Measurements from ENCODE around the gene MBOAT2. TPM values are rescaled to one million over a fixed set of nuclear protein-coding genes. Genes with fewer than 3 reads are reported as not detected.

MBOAT2 gene
- total and polyA plus RNA-seq, 7 donors, result 0.11 to 3.5 (median 0.83) TPM

- H3K4me1 ChIP-seq, result no peaks in the 10 kb centered on the region
- H3K4me3 ChIP-seq, result no peak overlapping the region
- H3K36me3 ChIP-seq (ENCODE audit: insufficient read depth in 1 of 2, low read depth in 1 of 2), result no peaks in the 10 kb centered on the region
- DNase-seq (no peak), ATAC-seq (no peak)
- intact Hi-C loops (cut with DNase I), result no loop called here
- H3K27me3 ChIP-seq (ENCODE audit: insufficient read depth in 3 of 3, low read length in 2 of 3), result peaks cover 0 to 8% (median 0%) of the 10 kb centered on the region in 3 donors
- H3K9me3 ChIP-seq, result no peaks in the 10 kb centered on the region
- 88 to 90% (median 89%) methylated on average over 6 of the region's 6 CpGs for WGBS, 3 donors
- TF ChIP-seq CTCF (IDR thresholded peaks at IDR 0.05), result no peak
- H3K27ac ChIP-seq, result no peak overlapping the region
Observed at GRCh38 chr2:8847400-8847799, 156.1 kb downstream of the MBOAT2 start.

- WGBS, 3 donors, result 71 to 88% (median 83%) methylated on average over 4 of the region's 4 CpGs
- Histone ChIP-seq H3K27me3 (ENCODE audit: insufficient read depth in 3 of 3, low read length in 2 of 3) (peaks cover 0 to 8% (median 0%) of the 10 kb centered on the region in 3 donors), H3K9me3 (no peaks in the 10 kb centered on the region), H3K4me3 (no peak overlapping the region), H3K4me1 (no peaks in the 10 kb centered on the region), H3K36me3 (ENCODE audit: insufficient read depth in 1 of 2, low read depth in 1 of 2) (no peaks in the 10 kb centered on the region), H3K27ac (no peak overlapping the region)
- TF ChIP-seq CTCF (IDR thresholded peaks at IDR 0.05), result no peak
- intact Hi-C loops (cut with DNase I), result no loop called here
- no peak for ATAC-seq
- no peak for DNase-seq
Observed at GRCh38 chr2:8841932-8842331, 161.6 kb downstream of the MBOAT2 start.

DNA sequence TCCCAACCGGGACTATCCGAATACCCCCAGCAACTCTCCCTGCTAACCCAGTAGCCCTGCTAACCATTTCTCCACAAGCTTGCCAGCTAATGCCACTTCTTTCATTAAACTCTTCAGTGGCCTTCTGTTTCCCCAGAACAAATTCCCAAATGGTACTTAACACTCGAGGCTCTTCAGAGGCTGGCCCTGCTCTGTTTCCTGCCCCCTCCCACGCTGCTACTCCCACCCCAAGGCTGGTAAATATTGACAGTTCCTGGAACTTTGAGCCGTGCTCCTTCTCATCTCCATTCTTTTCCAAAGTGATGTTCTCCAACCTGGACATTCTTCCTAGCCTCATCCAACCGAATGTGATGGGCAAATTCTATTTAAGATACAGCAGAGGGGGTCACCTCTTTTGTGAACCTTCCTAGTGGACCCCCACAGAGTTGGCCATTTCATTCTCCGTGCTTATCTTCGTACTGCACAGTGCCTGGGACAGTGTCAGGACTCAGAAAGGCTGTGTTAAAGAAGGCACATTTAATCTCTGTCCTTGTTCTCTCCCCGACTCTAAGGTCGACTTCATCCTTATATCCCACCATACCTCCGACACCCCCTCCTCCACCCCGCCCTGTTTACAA, 162.9 kb downstream of the MBOAT2 start:
- peaks cover 0 to 4% (median 0%) of the 10 kb centered on the region in 3 donors for H3K27me3 ChIP-seq (ENCODE audit: insufficient read depth in 3 of 3, low read length in 2 of 3)
- H3K9me3 ChIP-seq, result no peaks in the 10 kb centered on the region
- H3K36me3 ChIP-seq (ENCODE audit: insufficient read depth in 1 of 2, low read depth in 1 of 2), result no peaks in the 10 kb centered on the region
- no peak overlapping the region for H3K4me3 ChIP-seq
- no peak overlapping the region for H3K27ac ChIP-seq
- no peak for ATAC-seq
- WGBS, 3 donors, result 73 to 81% (median 75%) methylated on average over 12 of the region's 12 CpGs
- peaks cover 5% of the 10 kb centered on the region for H3K4me1 ChIP-seq
- intact Hi-C loops (cut with DNase I), result no loop called here
- no peak for DNase-seq
- TF ChIP-seq CTCF (IDR thresholded peaks at IDR 0.05), result no peak

- 68 to 83% (median 77%) methylated on average over 5 of the region's 5 CpGs for WGBS, 3 donors
- no peak for TF ChIP-seq CTCF (IDR thresholded peaks at IDR 0.05)
- Histone ChIP-seq H3K9me3 (no peaks in the 10 kb centered on the region), H3K36me3 (ENCODE audit: insufficient read depth in 1 of 2, low read depth in 1 of 2) (no peaks in the 10 kb centered on the region), H3K27me3 (ENCODE audit: insufficient read depth in 3 of 3, low read length in 2 of 3) (no peaks in the 10 kb centered on the region), H3K27ac (no peak overlapping the region), H3K4me3 (no peak overlapping the region), H3K4me1 (peaks cover 17% of the 10 kb centered on the region)
- intact Hi-C loops (cut with DNase I), result no loop called here
- ATAC-seq (no peak), DNase-seq (no peak)
Observed at GRCh38 chr2:8839189-8839965, 164.1 kb downstream of the MBOAT2 start.
